AG10803 (cell line): ENCODE results near the gene SMURF2.

ENCODE experiments used
- DNase-seq: peaks from one replicate; pipeline ENCODE4 v3.0.0; 2010; ENCODE audit warnings: low read depth
- H3K4me3 ChIP-seq: 2 replicates; pipeline ENCODE4 v1.5.1; 2011; ENCODE audit warnings: mild to moderate bottlenecking, low read length, control low read depth
- TF ChIP-seq, protein P1 (sequence below): conservative IDR thresholded peaks from 2 replicates; pipeline ENCODE4 v1.5.1; 2011; ENCODE audit warnings: mild to moderate bottlenecking, low read length, control low read depth, inconsistent platforms

The SMURF2 gene

DNA sequence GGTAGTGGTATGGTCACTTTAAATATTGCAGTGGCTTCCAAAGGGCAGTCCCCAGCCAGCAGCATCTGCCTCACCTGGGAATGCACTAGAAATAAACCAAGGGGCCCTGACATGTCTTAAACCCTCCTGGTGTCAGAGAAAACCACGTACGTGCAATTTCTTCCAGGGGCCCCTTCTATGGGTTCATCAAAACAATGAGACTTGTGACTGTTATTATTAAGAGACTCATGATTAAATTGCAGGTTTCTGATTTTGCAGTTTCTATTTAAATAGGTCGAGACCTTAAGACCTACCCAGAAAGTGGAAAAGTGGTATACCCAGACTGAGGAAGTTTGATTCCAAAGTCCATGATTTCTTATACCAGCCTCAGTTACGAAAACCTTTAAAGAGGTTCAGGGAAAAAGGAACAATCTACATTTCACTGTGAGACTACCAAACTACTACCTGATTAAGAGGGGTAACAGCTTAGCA is 164.5 kb downstream of the SMURF2 start:
- TF ChIP-seq, protein P1, sequence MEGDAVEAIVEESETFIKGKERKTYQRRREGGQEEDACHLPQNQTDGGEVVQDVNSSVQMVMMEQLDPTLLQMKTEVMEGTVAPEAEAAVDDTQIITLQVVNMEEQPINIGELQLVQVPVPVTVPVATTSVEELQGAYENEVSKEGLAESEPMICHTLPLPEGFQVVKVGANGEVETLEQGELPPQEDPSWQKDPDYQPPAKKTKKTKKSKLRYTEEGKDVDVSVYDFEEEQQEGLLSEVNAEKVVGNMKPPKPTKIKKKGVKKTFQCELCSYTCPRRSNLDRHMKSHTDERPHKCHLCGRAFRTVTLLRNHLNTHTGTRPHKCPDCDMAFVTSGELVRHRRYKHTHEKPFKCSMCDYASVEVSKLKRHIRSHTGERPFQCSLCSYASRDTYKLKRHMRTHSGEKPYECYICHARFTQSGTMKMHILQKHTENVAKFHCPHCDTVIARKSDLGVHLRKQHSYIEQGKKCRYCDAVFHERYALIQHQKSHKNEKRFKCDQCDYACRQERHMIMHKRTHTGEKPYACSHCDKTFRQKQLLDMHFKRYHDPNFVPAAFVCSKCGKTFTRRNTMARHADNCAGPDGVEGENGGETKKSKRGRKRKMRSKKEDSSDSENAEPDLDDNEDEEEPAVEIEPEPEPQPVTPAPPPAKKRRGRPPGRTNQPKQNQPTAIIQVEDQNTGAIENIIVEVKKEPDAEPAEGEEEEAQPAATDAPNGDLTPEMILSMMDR, result no peak
- no peak for DNase-seq
- peak overlapping the region; percentile 82 for H3K4me3 ChIP-seq

DNA sequence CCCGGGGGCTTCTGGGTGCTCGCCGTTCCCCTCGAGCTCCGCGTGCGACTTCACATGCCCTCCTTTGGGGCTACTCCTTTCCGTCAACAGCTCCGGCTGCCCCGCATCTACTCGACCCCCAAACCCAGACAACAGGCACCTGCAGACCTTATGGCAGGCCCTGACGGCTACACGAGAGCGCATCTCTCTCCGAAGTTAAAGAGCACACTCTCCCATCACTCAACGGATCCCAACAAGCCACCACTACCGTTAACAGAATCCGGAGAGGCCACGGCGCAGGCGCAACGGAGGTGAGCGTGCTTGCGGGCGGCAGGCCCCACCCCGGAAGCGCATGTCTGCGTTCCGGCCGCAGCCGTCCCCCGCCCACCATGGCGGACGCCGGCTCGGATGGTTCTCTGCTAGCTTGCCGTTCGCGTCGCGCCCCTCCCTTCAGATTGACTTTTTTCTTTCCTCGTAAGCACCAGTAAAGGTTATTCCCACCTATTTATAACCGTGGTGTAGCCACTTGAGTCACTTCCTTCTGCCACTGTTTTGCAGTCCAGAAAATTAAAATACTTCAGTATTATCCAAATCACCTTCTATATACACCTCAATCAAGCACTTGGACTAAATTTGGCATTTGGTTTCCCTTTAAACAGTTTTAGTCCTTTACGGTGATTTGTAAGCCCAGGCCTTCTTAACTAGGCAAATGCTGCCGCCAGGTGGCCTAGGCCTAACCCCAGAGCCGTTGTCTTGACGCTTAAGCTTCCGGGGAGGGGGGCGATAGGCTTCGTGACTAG is 165.1 kb downstream of the SMURF2 start, which contains the start of gene POLG2:
Gene POLG2, minus strand, starts transcription at position 269 of the 779 bp plus-strand sequence. Its CDS starts 86 bp downstream, at position 183.
- TF ChIP-seq, protein P1, result peak; percentile 59
- DNase-seq, result peak; percentile 92
- peak within 1 kb of the TSS; percentile 82 for H3K4me3 ChIP-seq

DNA sequence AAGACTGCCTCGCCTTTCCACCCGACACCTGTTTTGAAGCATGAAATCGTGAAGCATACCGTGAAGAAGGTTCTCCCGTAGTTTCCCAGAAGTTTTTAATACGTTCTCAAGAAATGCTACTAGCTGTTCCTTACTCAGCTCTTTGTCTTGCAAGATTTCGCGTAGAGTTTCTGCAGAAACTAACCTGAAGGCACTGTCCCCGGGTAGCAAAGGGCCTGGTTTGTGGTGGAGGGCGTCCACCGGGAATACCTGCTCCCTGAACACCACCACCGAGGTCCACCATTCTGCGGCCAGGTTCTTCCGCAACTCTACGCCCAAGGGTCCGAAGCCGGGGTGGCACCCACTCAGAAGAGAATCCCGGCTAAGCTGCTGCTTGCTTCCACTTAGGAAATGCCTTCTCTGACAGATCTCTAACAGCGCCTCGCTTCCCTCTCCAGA is 165.7 kb downstream of the SMURF2 start:
- H3K4me3 ChIP-seq, result peak overlapping the region; percentile 82
- DNase-seq, result no peak
- TF ChIP-seq, protein P1, result no peak
